GM21360 (cell line): ENCODE results near the gene CEACAM21.

Source experiments
- ATAC-seq: cut with Tn5 transposase; IDR thresholded peaks from one replicate; pipeline ENCODE4 v1.9.1; 2021; ENCODE audit warnings: mild to moderate bottlenecking, moderate library complexity; ENCODE audit not compliant: unreplicated experiment

Gene CEACAM21

DNA sequence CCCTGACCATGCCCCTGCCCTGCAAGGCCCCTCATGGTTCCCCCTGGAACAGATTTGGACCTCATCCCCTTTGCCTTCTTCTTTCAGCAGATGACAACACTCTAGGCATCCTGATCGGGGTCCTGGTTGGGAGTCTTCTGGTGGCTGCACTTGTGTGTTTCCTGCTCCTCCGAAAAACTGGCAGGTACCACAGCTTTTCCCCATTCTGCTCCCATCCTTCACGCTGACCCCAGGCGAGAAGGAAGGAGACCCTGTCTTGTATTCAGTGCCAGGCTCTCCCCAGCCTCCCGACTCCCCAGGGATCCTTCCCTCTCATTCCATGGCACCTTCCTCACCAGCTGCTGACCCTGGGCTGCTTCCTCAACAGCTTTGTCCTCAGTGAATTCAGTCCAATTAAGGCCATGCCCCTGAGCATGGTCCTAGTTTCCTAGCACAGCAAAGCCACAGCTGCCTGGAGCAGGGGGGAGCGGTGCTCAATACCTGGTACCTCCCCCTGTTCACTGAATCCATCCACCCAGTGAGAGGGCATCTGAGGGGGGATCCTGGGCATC lies 8.4 kb downstream of the CEACAM21 start:
- no peak for ATAC-seq

DNA sequence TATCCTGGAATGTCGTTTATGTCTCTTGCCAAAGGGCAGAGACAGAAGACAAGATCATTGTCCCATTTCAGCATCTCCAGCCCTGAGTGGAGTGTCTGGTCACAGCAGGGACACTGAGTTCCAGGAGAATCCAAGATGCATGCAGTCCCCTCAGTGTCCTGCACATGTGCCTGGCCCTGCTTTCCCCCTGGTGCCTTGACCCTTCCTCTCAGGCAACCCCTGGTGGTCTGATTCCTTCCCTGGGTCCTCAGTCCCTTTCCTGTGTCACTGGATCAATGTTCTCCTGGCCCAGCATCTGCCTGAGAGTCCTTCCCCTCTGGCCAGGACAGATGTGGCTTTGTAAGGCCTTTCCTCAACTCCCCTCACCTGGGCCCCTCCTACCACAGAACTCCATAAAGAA lies 9.0 kb downstream of the CEACAM21 start:
- ATAC-seq: no peak

DNA sequence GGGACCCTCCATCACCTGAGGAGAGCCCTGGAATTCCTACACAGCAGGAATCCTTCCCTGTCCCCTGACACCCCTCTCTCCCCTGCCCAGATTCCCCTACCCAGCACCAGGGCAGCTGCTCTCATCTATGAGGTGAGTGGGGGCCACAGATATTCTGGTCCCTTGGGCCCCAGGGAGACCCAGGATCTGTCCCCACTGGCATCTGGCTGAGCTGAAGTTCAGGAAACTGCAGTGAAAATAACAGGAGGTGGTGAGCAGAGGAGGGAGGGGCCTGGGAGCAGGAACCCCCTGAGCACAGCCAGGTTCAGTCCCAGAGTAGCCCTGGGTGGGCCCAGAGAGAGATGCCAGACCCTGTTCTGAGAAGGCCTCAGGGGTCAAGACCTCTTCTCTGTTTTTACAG lies 10.1 kb downstream of the CEACAM21 start:
- ATAC-seq: no peak

DNA sequence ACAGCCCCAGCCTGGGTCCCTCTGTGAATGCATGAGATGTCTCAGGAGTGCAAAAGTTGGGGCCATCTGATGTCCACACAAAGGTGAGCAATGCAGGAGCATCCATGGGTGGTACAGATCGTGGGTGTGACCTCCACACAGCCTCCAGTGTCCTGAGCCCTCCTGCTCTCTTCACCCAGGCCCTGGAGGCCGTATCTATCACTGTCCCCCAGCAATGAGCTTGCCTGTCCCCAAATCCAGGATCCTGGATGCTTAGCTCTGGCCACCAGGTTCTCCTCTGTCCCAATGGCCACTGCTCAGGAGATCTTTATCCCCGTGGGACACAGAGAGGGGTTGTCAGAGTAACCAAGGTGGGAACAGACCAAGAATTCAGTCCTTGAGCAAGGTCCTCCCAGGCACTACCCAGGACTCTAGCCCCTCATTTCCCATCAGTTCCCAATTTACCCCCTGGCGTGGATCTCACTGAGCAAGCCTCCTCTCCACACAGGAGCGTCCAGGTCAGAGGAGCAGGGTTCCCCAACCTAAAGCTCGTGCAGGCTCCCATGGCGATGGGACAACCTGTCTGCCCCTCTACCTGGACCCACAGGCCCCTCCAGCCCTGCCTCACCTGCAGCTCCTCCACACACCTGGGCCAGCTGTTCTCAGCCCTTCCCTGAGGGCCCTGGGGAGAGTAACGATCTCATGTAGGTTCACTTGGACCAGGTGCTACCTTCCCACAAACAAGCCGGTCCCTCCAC lies 11.3 kb downstream of the CEACAM21 start:
- ATAC-seq: no peak

DNA sequence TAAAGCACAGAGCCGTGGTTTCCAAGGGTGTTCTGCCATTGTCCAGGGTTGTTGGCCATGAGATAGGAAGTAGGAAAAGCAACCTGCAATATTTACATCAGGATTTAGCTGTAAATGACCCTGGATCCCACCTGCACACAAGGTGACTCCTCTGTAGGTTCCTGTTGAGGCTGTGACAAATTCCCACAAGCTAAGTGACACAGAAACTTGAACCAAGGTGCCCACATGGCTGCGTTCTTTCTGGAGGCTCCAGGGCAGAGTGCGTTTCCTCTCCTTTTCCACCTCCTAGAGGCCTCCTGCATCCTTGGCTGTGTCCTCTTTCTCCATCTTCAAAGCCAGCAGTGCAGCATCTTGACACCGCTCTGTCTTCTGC lies 11.9 kb downstream of the CEACAM21 start:
- ATAC-seq: no peak

DNA sequence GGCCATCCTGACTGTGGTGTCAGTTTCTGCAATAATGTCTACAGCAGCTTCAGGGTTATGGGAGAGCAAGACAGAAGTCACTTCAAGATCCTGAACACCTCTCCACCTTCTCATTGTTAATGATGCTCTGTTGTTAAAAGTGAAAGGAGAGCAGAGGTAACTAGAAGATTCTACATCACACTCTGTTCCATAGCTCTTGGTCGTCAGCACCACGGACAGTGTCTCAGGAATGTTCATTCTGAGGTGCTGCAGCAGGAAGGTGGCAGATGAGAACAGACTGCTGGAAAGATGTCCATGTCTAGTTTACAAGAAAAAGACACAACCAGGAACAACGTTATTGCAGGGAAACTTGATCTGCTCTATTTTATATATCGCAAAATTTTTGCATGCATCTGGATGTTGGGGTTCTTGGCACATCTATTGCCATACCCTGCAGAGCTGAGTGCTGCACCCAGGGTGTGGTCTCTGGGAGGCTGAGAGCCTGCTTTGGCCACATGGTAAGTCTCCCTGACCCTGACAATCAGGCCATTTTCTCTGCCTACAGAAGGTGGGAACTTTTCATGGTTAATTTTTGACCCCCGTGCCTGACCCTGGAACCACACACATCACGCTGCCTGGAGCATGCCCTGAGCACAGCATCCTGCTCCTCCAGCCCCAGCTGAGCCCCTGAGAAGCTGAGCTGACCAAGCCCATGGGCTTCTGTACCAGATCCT lies 12.7 kb downstream of the CEACAM21 start:
- no peak for ATAC-seq

DNA sequence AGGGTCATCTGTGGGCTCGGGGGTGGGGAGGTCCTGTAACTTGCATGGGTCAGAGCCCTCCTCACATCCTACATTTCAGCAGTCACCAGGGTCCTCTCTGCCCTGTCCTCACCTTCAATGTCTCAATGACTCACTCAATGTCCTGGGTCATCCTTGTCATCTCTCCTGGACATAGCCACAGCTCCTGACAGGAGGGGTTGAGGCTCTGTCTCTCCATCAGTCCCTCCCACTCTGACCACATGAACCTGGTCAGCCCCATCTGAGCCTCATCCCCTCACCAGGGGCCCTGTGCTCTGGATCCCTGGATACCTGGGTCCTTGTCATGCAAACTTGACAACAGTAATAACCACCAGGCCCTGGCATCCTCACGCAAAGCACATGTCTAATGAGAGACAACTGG lies 13.4 kb downstream of the CEACAM21 start:
- no peak for ATAC-seq

DNA sequence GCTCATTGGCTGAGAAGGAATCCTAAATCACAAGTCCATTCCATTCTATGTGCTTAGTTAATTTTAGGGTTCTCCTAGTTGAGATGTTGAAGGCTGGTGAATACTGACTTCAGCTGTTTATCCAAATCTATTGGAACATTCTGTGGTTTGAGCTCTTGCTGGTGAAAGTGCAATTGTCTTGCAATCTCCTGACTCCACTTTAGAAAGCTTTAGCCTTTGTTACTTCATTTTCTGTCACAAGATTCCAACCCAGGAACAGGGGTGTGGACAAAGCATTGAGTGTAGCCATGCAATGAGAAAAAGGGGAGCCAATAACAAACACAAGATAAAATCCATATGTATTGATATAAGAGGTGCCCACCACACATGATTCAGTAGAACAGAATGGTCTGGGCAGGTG lies 15.0 kb downstream of the CEACAM21 start:
- ATAC-seq: no peak

DNA sequence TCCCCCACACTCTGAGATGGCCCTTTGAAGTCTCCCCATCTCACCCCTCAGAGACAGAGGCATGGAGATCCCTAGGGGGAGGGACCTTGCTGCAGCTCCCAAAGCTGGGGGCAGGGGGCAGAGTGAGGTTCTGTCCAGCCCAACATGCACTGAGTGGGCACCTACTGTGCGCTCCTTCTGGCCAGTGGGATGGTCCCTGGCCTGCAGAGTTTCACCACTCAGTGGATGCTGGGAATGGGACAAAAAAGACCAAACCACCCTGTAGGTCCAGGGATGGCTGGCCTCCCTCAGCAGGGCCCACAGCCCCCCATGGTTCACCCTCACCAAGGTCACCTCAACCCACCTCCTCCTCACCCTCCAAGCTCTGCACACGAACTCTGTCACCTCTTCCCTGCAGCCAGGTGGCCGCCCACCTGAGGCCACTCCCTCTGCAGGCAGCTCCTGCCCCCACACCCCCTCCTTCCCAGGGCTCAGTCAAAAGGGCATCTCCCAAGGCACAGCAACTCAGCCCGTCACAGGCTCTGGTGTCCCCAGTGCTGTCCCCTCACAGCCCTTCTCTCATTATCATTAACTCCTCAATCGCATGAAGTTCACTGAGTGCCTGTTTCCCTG lies 16.1 kb downstream of the CEACAM21 start:
- ATAC-seq: no peak

DNA sequence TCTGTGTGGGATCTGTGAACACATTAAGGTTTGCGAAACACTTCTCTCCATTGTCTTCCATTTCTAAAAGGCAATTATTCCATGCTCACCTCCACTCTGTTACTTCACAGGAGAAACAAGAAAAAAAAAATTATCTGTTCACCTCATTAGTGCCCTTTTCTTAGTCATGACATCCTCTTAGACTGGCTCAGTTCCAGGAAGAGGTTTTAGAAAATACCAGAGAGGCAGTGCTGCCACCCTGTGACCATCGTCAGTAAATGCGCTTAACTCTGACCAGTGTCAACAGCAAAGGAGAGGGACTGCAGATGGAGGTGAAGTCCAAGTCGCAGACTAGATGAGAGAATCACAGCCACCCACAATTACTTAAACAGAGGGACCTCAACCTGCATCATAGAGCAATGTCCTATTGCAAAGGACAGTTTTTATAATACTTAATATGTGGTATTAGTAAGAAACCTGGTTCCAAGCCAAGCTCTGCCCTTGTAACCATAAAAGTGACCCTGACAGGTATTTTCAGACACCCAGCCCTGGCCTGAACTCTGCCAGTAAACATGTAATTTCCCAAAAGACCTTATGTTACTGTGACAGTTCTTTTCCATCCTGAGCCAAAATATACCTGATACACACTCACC lies 19.4 kb downstream of the CEACAM21 start:
- ATAC-seq: no peak

DNA sequence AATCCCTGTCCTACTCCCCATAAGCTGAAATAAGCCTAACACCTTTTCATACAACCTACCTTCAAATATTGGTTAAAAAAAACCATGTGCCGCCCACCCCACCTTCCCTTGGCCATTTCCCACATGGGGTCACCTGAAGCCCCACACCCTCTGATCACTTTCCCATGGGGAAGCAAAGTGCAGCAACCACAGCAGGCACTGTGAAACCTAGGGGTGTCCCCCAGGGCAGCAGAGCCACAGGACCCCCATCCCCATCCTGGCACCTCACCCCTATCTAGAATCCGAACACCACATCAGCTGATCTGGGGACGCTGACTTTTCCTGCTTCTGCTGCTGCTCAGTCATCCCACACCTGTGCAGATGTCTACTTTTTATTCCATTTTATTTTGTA lies 19.9 kb downstream of the CEACAM21 start:
- no peak for ATAC-seq

DNA sequence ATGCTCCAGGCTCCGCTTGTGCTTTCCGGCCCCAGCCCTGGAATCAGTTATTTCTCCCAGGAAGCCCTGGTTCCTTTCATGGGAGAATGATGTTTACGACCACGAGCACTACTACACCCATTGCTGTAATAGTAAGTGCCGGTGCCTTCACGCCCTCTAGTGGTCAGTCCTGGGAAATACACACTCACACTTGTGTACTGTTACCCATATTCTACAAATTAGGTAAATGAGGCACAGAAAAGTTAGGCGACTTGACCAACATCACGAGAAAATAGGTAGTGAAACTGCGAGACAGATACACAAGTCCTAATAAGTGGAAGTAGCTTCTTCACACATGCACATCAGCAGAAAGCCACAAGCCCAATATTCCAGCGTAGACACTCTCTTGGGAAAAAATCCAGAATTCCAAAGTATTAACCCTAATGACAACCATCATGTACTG lies 21.7 kb downstream of the CEACAM21 start:
- no peak for ATAC-seq

DNA sequence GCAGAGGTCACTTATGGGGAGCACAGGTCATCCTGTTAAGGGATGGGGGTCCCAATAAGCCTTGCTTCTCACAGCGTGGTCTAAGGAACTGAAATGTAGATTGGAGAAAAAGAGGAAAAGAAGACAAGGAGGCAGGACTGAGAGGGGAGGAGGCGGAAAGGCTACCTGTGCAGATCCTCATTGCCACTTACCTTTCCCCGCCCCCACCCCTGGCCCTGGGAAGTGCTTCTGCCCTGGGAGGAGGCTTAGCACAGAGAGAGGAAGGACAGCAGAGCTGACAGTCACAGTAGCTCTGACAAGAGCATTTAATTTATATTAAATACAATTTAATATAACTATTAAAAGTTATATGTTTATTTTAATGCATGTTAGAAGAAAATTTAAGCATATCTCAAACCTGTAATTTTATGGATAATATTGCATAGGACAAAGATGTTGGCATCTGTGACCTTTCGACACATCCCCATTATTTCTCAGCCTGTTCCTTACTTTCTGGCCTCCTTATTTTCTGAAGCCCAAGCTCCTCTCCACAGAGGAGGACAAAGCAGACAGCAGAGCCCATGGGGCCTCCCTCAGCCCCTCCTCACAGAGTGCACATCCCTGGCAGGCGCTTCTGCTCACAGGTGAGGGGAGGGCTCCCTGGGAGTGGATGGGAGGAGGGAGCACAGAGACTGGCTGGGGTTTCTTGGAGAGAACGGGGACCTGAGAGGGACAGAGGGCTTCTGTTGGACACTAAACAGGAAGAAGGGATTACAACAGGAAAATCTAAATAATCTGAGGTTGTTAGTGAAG lies 23.4 kb downstream of the CEACAM21 start:
- ATAC-seq: no peak

DNA sequence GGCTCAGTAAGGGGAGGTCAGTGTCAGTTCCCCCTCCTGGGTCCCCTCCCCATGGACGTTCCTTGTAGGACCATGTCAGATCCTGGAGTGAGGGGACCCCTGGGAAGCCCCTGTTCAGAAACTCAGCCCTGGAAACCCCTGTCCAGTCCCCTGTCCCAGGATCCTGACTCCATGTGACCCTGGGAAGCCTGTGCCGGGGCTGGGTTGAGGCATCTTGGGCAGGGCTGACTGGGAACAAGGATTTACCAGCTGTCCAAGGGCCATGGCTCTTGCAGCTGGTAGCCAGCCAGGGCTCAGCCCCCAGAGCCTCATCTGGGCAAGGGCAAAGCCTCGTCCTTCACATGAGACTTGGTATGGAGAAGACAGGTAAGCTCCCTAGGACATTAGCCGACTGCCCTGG lies 25.8 kb downstream of the CEACAM21 start:
- ATAC-seq: no peak

DNA sequence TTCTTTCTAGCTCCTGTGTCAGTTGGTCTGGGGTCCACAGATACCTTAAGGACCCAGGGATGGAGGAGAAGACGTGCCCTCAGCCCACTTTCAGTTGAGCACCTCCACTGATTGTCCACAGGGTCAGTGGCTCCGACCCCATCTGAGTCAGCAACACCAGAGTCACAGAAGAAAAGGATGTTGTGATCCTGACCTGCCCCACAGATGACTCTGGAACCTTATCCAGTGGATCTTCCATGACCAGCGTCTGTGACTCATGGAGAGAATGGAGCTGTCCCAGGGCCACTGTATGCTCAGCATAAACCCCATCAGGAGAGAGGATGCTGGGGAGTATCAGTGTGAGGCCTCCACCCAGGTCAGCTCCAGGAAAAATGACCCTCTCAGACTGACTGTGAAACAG lies 28.9 kb downstream of the CEACAM21 start:
- no peak for ATAC-seq

DNA sequence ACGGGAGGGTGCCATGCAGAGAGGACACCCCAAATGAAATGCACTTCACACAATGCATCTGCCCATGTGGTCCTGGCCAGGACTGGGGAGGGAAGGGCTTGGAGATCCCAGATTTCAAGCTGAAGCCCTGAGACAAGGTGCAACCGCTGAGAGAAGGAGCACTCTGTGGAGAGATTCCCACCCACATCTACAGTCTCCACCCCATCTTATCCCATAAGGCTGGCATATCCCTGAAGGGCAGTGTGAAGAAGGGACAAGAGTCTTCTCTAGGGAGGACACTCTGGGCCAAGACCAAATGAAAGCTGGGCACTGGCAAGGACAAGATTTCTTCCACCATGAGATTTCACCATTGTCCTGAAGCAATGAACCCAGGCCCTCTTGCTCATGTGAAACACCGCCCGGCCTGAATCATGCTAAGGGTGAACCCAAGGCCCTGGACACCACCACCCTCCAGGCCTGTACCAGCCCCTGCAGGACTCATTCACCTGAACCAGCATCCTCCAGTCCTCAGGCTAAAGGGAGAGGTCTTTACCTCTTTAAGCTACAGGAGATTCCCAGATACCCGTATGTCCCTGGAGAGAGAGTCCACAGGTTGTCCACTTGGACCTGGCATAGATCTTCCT lies 30.4 kb downstream of the CEACAM21 start:
- no peak for ATAC-seq

DNA sequence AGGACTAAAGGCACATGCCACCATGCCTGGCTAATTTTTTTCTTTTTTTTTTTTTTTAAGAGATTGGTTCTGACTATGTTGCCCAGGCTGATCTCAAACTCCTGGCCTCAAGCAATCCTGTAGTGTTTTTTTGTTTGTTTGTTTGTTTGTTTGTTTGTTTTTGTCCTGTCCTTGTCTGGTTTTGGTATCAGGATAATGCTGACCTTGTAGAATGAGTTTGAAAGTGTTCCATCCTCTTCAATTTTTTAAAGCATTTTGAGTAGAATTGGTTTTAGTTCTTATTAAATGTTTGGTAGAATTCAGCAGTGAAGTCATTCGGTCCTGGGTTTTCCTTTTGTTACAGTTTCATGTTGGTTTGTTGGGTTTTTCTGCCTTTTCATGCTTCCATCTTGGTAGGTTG lies 31.7 kb downstream of the CEACAM21 start:
- ATAC-seq: no peak

DNA sequence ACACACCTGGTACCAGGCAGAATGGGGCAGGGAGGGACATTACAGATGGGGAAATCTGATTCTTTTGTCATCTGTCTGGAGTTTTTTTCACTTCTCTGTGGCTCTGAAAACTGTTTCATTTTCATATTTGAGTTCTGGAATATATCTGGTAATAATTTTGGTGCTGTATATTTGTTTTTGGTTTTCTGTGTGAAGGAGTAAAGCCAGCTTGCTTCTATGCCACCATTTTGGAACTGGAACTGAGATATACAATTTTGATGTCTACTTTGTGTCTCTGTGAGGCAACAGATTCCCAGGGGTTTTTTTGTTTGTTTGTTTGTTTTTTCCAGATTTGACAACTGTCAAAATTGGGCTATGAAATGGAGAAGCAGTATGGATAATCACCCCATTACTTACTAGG lies 34.8 kb downstream of the CEACAM21 start:
- no peak for ATAC-seq

DNA sequence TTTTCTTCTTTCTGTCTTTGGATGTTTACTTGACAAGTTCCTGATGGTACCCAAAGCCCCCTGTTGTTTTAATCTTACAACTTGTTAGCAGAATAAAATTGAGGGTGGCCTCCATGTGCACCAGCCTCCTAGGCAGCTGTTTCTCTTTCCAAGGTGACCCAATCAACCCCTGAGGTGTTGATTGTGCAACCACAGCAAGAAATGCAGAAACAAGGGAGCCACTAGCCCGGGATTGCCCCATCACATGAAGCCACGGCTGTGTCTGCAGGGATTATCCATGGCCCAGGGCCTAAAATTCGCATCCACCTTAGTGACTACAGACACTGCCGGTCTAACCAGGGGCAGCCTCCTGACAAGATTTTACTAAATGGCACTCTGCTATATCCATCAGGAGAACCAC lies 36.5 kb downstream of the CEACAM21 start:
- ATAC-seq: no peak

DNA sequence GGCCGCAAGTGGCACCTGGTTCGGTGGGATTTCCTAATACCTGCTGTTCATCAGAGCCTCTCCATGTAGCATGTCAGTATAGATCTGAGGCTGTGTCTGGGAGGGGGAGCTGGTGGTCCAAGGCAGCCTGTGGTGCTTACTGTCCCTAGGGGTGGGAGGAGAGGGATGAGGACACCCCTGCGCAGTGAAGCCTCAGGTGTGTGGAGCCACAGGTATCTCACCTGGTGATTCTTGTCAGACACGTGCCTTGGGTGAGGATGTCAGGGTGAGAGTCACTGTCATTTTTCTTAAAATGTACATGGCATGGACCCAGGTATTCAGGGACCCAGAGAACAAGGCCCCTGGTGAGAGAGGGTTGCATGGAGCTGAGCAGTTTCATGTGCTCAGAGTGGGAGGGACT lies 39.2 kb downstream of the CEACAM21 start:
- ATAC-seq: no peak
